LNCaP clone FGC (cell line): ENCODE results near the gene LNX2.

Experiments used
- DNase-seq: peaks from one replicate; pipeline ENCODE4 v3.0.0-alpha.2; 2011; ENCODE audit warnings: low read depth
- H3K4me3 ChIP-seq: 2 replicates; pipeline ENCODE4 v1.5.1; 2011; ENCODE audit warnings: mild to moderate bottlenecking, low read depth, low read length, control low read depth
- CTCF ChIP-seq: IDR thresholded peaks from 2 replicates; pipeline ENCODE4 v1.5.1; 2012; ENCODE audit warnings: mild to moderate bottlenecking; ENCODE audit not compliant: control insufficient read depth, insufficient read depth; ENCODE audit errors: extremely low read depth

Gene LNX2

DNA sequence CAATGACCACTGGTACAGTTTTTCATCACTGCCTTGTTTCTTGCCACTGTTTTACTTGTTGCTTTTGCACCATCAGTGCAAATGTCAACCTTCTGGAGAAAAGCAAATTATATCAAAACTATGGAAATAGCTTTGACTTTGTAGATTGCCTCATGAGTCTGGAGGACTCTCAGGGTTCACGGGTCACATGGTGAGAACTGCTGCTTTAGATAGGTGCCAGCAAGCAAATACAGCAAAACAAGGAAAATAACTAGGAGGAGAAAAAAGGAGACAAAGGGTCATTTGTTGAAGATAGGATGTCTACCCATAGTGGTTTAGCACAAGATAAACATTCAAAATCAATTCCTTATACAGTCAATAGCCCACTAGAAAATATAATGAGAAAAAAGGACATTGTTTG is 34.5 kb upstream of the LNX2 start:
- no peak overlapping the region for H3K4me3 ChIP-seq
- TF ChIP-seq CTCF: no peak
- no peak for DNase-seq

DNA sequence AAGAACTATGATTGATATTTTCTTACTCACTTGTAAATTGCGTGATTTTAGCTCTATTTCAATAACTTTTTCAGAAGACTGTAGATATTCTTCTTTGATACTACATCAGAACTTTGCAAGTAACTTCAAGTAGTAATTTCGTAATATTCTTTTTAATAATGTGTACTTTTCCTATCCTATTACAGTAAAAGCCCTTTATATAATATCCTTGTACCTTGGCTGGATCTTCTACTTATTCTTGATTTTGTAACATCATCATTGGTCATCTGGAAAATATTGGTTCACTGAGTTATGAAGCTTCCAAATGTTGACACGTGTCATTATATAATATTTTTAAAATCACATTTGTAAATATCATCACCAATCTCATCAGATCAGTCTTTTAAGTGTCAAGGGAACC is 33.7 kb upstream of the LNX2 start:
- no peak overlapping the region for H3K4me3 ChIP-seq
- no peak for DNase-seq
- TF ChIP-seq CTCF: no peak

DNA sequence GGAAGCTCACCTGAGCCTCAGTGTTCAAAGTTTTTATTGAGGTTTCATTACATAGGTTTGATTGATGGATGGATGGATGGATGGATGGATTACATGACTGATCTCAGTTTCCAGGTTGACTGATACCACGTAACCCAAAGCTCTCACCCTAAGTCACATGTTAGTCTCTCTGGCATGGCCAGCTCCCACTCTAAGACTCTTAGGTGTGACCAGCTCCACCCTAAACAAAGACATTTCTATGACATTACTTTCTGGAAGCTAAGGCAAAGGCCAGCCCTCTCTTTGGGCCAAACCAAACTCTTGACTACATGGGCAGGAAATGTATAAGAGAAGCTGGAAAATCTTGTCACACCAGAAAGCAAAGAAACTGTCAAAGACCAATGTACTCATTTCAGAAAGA is 30.0 kb upstream of the LNX2 start:
- no peak overlapping the region for H3K4me3 ChIP-seq
- DNase-seq: no peak
- TF ChIP-seq CTCF: no peak

- H3K4me3 ChIP-seq: no peak overlapping the region
- no peak for TF ChIP-seq CTCF
- no peak for DNase-seq
Measured at GRCh38 chr13:27644302-27644701, 24.0 kb upstream of the LNX2 start.

- no peak for TF ChIP-seq CTCF
- DNase-seq: no peak
- no peak overlapping the region for H3K4me3 ChIP-seq
Measured at GRCh38 chr13:27643334-27644132, 23.2 kb upstream of the LNX2 start.

- no peak for TF ChIP-seq CTCF
- no peak overlapping the region for H3K4me3 ChIP-seq
Measured at GRCh38 chr13:27641711-27642502, 21.6 kb upstream of the LNX2 start.

More at GRCh38 chr13:27641711-27642502, 21.6 kb upstream of the LNX2 start:
- DNase-seq: no peak
